NCI-H524 (cell line): ENCODE results near the gene P2RY13.

Experiments
- DNase-seq, 2 experiments: peaks; one replicate each; lab custom pipeline; 2025; lab: John Stamatoyannopoulos, UW

P2RY13 gene

GRCh38 chr3:151293127-151293526 is 36.2 kb downstream of the P2RY13 start:
- DNase-seq = no peak

GRCh38 chr3:151290673-151291072 is 38.7 kb downstream of the P2RY13 start:
- DNase-seq = peak in 1 of 2 experiments; percentile 36

- no peak for DNase-seq
Observed at GRCh38 chr3:151289445-151289844, 39.9 kb downstream of the P2RY13 start.

GRCh38 chr3:151285940-151286339 is 43.4 kb downstream of the P2RY13 start:
- no peak for DNase-seq

- DNase-seq = no peak
Observed at GRCh38 chr3:151283907-151284461, 45.4 kb downstream of the P2RY13 start.

- no peak for DNase-seq
Observed at GRCh38 chr3:151283387-151283786, 46.0 kb downstream of the P2RY13 start.

GRCh38 chr3:151282921-151283320 is 46.4 kb downstream of the P2RY13 start:
- DNase-seq = peak; percentile 42 to 62

- DNase-seq = no peak
Observed at GRCh38 chr3:151281671-151282324, 47.6 kb downstream of the P2RY13 start.

- no peak for DNase-seq
Observed at GRCh38 chr3:151278230-151278629, 51.1 kb downstream of the P2RY13 start, which contains the start of gene P2RY14. TSS of gene P2RY14 (minus strand) at chr3:151278542. CDS start at chr3:151214316, 64,226 bp downstream.

GRCh38 chr3:151276687-151277042 is 52.7 kb downstream of the P2RY13 start:
- no peak for DNase-seq
